CD14-positive monocyte (primary cell): ENCODE measurements around the gene SNAPC2. TPM values are rescaled to one million over a fixed set of nuclear protein-coding genes. Genes with fewer than 3 reads are reported as not detected.

ENCODE experiments used
- DNase-seq, 3 donors: peaks; one replicate each; pipeline ENCODE4 v3.0.0-alpha.2; 2011 to 2022
- H2AFZ ChIP-seq: 2 replicates; pipeline ENCODE4 v1.6.0; 2012; ENCODE audit warnings: mild to moderate bottlenecking, low read depth, low read length, inconsistent platforms; ENCODE audit not compliant: insufficient read depth, poor library complexity, severe bottlenecking
- H3K27ac ChIP-seq, 2 donors: 1 replicate in 1 of 2; 2 replicates in 1 of 2; pipeline ENCODE4 v1.5.1; 2012 to 2013; ENCODE audit warnings: low read length in 2 of 2, control low read depth in 1 of 2, inconsistent platforms in 1 of 2, low read depth in 1 of 2, mild to moderate bottlenecking in 1 of 2
- H3K27me3 ChIP-seq, 2 donors: one replicate each; pipeline versions ENCODE4 v1.6.0 to v1.6.1; 2011 to 2013; ENCODE audit warnings: low read length in 2 of 2; ENCODE audit not compliant: control insufficient read depth in 2 of 2, insufficient read depth in 2 of 2
- H3K36me3 ChIP-seq, 2 donors: replicated peaks in 1 of 2; 1 replicate in 1 of 2; 2 replicates in 1 of 2; pipeline versions ENCODE4 v1.5.1 to v1.6.1; 2012 to 2013; ENCODE audit warnings: low read length in 2 of 2, control low read depth in 1 of 2, inconsistent platforms in 1 of 2, mild to moderate bottlenecking in 1 of 2; ENCODE audit not compliant: insufficient read depth in 2 of 2, control insufficient read depth in 1 of 2
- H3K4me1 ChIP-seq, 2 donors: 1 replicate in 1 of 2; 2 replicates in 1 of 2; pipeline versions ENCODE4 v1.5.1 to v1.6.1; 2012 to 2013; ENCODE audit warnings: low read length in 2 of 2, control low read depth in 1 of 2, inconsistent platforms in 1 of 2, mild to moderate bottlenecking in 1 of 2, moderate library complexity in 1 of 2; ENCODE audit not compliant: insufficient read depth in 2 of 2, control insufficient read depth in 1 of 2
- H3K4me2 ChIP-seq: replicated peaks from 2 replicates; pipeline ENCODE3; 2012; ENCODE audit warnings: low read length, moderate library complexity, mild to moderate bottlenecking; ENCODE audit not compliant: poor library complexity, severe bottlenecking; ENCODE audit errors: extremely low read depth
- H3K4me3 ChIP-seq, 3 experiments: fragments of 200-600 bp in 1 of 3; sonication (generic) in 1 of 3; replicated peaks in 1 of 3; 1 replicate in 2 of 3; 2 replicates in 1 of 3; pipeline ENCODE4 v1.5.1; 2011 to 2013; ENCODE audit warnings: low read length in 3 of 3, mild to moderate bottlenecking in 3 of 3, control low read depth in 2 of 3, low read depth in 2 of 3, inconsistent platforms in 1 of 3, moderate library complexity in 1 of 3
- H3K79me2 ChIP-seq: 2 replicates; pipeline ENCODE4 v1.6.0; 2012; ENCODE audit warnings: mild to moderate bottlenecking, control low read depth, inconsistent platforms, low read length, moderate library complexity; ENCODE audit not compliant: insufficient read depth
- H3K9ac ChIP-seq: 2 replicates; pipeline ENCODE4 v1.6.0; 2017; ENCODE audit warnings: low read length, mild to moderate bottlenecking; ENCODE audit not compliant: insufficient read depth, poor library complexity, severe bottlenecking
- H3K9me3 ChIP-seq, 2 donors: replicated peaks in 1 of 2; 1 replicate in 1 of 2; 2 replicates in 1 of 2; pipeline versions ENCODE4 v1.5.1 to v1.6.1; 2012 to 2013; ENCODE audit warnings: low read length in 2 of 2, control low read depth in 1 of 2; ENCODE audit not compliant: control insufficient read depth in 1 of 2, insufficient read depth in 1 of 2
- H4K20me1 ChIP-seq: 2 replicates; pipeline ENCODE4 v1.6.0; 2012; ENCODE audit warnings: mild to moderate bottlenecking, low read length, control low read depth, moderate library complexity; ENCODE audit not compliant: insufficient read depth
- H3K27ac Mint-ChIP-seq, 7 donors: one replicate each; pipeline ENCODE4 v1.8.0; 2020; ENCODE audit warnings: mild to moderate bottlenecking in 7 of 7, mixed read lengths in 7 of 7, moderate library complexity in 6 of 7, inconsistent platforms in 2 of 7
- H3K27me3 Mint-ChIP-seq, 3 donors: one replicate each; pipeline ENCODE4 v1.8.0; 2021 to 2022; ENCODE audit warnings: low read depth in 3 of 3, mild to moderate bottlenecking in 3 of 3, mixed read lengths in 3 of 3, moderate library complexity in 3 of 3, inconsistent platforms in 1 of 3
- H3K36me3 Mint-ChIP-seq, 2 donors: one replicate each; pipeline ENCODE4 v1.8.0; 2020; ENCODE audit warnings: mixed read lengths in 2 of 2, inconsistent platforms in 1 of 2, mild to moderate bottlenecking in 1 of 2
- H3K4me1 Mint-ChIP-seq: one replicate; pipeline ENCODE4 v1.8.0; 2020; ENCODE audit warnings: mild to moderate bottlenecking, mixed read lengths
- H3K4me3 Mint-ChIP-seq, 2 donors: one replicate each; pipeline ENCODE4 v1.8.0; 2020; ENCODE audit warnings: mild to moderate bottlenecking in 2 of 2, mixed read lengths in 2 of 2, moderate library complexity in 1 of 2
- H3K9me3 Mint-ChIP-seq, 7 donors: one replicate each; pipeline ENCODE4 v1.8.0; 2020 to 2022; ENCODE audit warnings: mixed read lengths in 7 of 7, mild to moderate bottlenecking in 6 of 7, moderate library complexity in 6 of 7, inconsistent platforms in 2 of 7
- CTCF ChIP-seq: fragments of 200-600 bp; IDR thresholded peaks from one replicate; pipeline ENCODE4 v1.8.0; 2022; ENCODE audit warnings: antibody characterized with exemption, mild to moderate bottlenecking
- WGBS: methylation state at CpG from one replicate; pipeline ENCODE4 v1.1.5; 2013; ENCODE audit warnings: missing lambda C conversion rate; ENCODE audit not compliant: insufficient coverage; 5-methylcytosine and 5-hydroxymethylcytosine counted together
- intact Hi-C, 2 donors: fragments of 100-400 bp; cut with micrococcal nuclease; formaldehyde crosslinking; loops; one replicate each; pipeline versions ENCODE4 v1.15.0 to v1.15.1; 2023
- polyA plus RNA-seq, 3 donors: library from polyadenylated mRNA; depleted of rRNA in 1 of 3; unstranded in 2 of 3; stranded (reverse) in 1 of 3; fragments of 300-500 nt in 2 of 3; fragments of >200 nt in 1 of 3; fragmentation: Illumina TruSeq in 2 of 3; gene quantifications; 1 replicate in 2 of 3; 2 replicates in 1 of 3; pipeline ENCODE4 v1.2.3, GENCODE V29; 2012 to 2021

The SNAPC2 gene
- polyA plus RNA-seq, 3 donors: 15.7 to 27.5 (median 18.3) TPM

- Histone ChIP-seq H3K36me3 (peaks cover 12 to 15% of the 10 kb centered on the region in 2 donors), H3K27me3 (peaks cover 26 to 47% of the 10 kb centered on the region in 2 donors), H3K79me2 (no peaks in the 10 kb centered on the region), H3K27ac (no peak overlapping the region), H4K20me1 (peaks cover 10% of the 10 kb centered on the region), H3K4me2 (no peak overlapping the region), H2AFZ (no peak overlapping the region), H3K4me1 (peaks cover 38 to 62% of the 10 kb centered on the region in 2 donors), H3K9ac (no peak overlapping the region), H3K9me3 (peaks cover 0 to 19% of the 10 kb centered on the region in 2 donors), H3K4me3 (no peak overlapping the region)
- peaks cover 15 to 17% of the 10 kb centered on the region in 2 donors for H3K36me3 Mint-ChIP-seq
- H3K4me1 Mint-ChIP-seq: peaks cover 52% of the 10 kb centered on the region
- peaks cover 48 to 62% (median 55%) of the 10 kb centered on the region in 3 donors for H3K27me3 Mint-ChIP-seq
- peaks cover 0 to 28% (median 15%) of the 10 kb centered on the region in 7 donors for H3K9me3 Mint-ChIP-seq
- peak overlapping the region; percentile 80 to 88 for H3K4me3 Mint-ChIP-seq
- intact Hi-C loops: loop anchor here in 1 of 2 donors (2.0 kb wide), 1 partner anchor 14 kb away; no protein-coding TSS in a partner anchor
- DNase-seq: no peak
- 22% methylated on average over 22 of the region's 42 CpGs for WGBS
- peak overlapping the region in 3 of 7 donors; percentile 45 to 75 (median 54) for H3K27ac Mint-ChIP-seq
- no peak for TF ChIP-seq CTCF
Observed at GRCh38 chr19:7918615-7919421, 1.3 kb upstream of the SNAPC2 start.

DNA sequence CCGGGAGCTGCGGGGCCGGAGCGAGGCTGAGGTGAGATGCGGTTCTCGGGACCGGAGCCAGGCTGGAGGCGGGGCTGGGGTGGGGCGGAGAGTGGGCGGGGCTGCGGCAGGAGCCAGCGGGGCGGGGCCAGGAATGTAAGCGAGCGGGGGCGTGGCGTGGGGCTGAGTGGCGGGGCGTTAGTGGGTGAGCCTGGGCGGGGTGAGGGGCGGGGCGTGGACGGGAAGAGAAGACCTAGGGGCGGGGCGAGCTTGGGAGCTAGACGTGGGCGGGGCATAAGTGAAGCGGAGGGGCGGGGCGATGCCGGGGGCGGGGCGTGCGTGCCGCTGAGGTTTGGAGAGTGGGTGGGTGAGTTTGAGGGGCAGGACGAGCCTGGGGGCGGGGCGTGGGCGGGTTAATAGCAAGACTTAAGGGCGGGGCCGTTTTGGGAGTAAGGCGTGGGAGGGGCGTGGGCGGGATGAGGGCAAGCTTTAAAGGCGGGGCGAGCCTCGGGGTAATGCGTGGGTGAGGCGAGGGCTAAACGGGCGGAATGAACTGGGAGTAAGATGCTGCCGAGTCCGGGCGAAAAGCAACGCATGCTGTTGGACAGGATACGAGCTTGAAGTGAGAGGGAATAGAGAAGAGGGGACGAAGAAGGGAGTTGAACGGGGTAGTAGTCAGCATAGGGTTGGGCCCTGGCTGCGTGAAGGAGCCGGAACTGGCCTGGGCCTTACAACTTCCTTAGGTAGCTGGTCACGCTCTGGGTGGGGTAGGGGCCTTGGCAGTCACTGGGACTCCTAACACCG is 572 bp downstream of the SNAPC2 start:
- Mint-ChIP-seq H3K36me3 (peaks cover 15 to 17% of the 10 kb centered on the region in 2 donors), H3K4me1 (peaks cover 48% of the 10 kb centered on the region), H3K4me3 (peak overlapping the region; percentile 91 to 99), H3K27me3 (peaks cover 41 to 58% (median 49%) of the 10 kb centered on the region in 3 donors), H3K9me3 (peaks cover 0 to 22% (median 12%) of the 10 kb centered on the region in 7 donors), H3K27ac (peak overlapping the region; percentile 90 to 99 (median 97))
- Histone ChIP-seq H3K27ac (peak overlapping the region; percentile 83 to 88), H4K20me1 (peaks cover 4% of the 10 kb centered on the region), H3K4me1 (peaks cover 39 to 69% of the 10 kb centered on the region in 2 donors), H2AFZ (peak overlapping the region; percentile 88), H3K36me3 (peaks cover 12 to 15% of the 10 kb centered on the region in 2 donors), H3K4me3 (peak overlapping the region; percentile 63 to 87 (median 69)), H3K9ac (peak overlapping the region; percentile 69), H3K27me3 (peaks cover 19 to 33% of the 10 kb centered on the region in 2 donors), H3K79me2 (no peaks in the 10 kb centered on the region), H3K4me2 (peak overlapping the region; percentile 98), H3K9me3 (peaks cover 0 to 10% of the 10 kb centered on the region in 2 donors)
- DNase-seq: peak; percentile 95 to 98 (median 98)
- TF ChIP-seq CTCF: no peak
- intact Hi-C loops: loop anchor here (1.0 to 10.0 kb wide), 5 partner anchors 17 to 1894 kb away; partner anchors contain the start of genes FBXL12 (in 1 of the 2), MAP2K7 (in 1 of the 2), PRR36 (in 1 of the 2) and TIMM44 (in 1 of the 2)
- under 1% methylated on average over 42 of the region's 62 CpGs for WGBS
